AG08396 (cell line): Measurements from ENCODE around the gene R3HDM1.
"Not testable (repeated sequence)": the region's sequence is repeated elsewhere in the genome, so short reads cannot be mapped to it uniquely, and the experiment has no call there.

Source experiments
- DNase-seq: peaks from one replicate; pipeline ENCODE4 v3.0.0; 2012; ENCODE audit warnings: low spot score, mixed read lengths

Gene R3HDM1

DNA sequence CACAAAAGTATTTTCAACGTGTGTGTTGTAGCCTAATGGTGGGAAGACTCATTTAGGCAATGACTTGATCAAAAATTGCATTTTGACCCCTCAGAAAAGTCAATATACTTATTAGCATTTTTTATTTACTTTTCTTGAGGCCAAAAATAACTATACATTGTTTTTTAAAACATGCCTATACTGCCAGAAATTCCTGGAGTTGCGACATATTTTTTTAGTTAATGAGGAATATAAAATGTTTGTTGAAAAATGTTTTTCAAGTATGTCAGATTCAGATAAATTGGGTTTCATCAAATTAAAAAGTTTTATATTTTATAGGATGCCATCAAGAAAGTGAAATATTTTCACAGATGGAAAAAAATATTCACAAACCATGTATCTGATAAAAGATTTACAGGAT, 39.6 kb downstream of the R3HDM1 start:
- DNase-seq = no peak

DNA sequence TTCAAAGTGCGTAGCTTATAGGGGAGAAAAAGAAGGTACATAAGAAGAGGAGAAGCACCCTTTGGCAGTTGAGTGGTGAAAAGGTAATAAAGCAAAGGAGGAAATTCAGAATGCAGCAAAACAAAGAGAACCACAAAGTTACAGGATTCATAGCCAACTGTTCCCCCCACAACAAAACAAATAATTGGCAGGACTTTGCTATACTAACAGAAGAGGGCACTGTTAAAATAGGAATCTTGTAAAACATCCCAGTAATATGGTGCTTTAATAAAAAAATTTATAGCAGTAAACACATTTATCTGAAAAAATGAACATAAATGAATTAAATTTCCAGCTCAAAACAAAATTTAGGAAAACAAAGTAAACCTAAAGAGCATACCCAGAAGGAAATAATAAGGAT, 42.3 kb downstream of the R3HDM1 start:
- DNase-seq = no peak

DNA sequence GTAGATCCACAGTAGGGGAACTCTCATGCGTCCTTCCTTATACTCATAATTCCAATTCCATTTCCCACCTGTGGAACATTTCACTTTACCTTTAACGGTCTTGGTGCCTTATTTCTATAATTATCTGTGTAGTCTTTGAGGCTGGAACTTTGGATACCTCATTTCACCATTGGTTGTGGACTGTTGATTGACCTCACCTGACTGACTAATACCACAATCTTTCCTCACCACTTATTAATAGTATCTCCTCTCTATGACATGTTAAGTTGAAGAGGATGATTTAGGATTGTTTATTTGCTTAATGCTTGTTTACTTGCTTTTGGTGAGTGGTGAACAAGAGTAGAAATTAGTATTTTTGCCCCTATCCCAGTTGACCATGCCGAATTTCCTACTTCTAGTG, 50.0 kb downstream of the R3HDM1 start:
- DNase-seq = no peak

DNA sequence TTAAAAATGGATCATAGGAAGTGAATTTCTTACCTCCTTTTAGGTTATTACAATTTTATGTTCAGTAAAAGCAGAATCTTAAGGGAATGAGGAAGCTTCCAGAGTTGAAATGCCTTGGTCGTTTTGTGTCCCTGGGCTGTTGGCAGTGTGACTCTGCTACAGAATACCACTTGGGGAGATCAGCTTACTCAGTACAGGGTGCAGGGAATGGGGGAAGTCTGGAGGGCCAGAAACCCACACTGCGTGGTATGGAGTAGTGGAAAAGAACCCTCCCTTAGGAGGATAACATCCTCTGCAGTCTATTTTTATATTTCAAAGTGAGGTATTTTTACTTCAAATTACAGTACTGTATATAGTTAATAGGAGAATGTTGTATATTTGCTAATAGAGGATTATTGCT, 51.1 kb downstream of the R3HDM1 start:
- no peak for DNase-seq

DNA sequence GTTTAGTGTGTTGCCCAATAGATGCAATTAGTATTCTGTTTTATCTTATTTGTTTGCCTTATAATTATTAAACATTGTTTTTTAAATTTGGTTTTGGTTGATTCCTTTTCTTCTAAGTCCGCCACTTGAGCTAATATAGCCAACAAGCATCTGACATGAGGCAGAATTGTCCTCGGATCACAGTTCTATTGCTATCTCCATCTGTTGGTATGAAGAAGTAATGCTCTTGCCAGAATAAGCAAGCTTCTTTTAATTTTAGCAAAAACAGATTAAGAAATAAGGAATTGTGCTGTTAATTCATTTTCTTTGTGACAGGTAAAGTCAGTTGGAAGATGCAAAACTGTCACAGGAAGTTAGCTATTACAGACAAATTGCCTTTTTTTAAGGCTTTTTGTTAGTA, 54.3 kb downstream of the R3HDM1 start:
- DNase-seq = no peak

DNA sequence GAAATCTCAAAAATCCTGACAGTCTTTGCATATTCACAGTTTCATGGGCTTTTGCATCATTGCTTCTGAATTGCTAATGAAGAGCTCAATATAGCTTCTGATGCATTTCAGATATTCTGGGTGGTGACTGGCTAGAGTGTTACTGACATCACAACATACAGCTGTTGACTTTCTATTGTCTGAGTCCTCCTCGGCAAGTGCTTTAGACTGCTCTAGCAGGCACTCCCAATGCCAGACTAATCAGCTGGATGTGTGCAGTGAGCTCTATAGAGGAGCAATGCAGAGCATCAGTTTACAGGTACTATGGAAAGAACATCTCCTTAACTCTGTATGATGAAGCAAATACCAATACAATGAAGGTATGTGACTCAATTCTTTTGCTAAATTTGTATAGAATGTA, 54.9 kb downstream of the R3HDM1 start:
- DNase-seq = no peak

DNA sequence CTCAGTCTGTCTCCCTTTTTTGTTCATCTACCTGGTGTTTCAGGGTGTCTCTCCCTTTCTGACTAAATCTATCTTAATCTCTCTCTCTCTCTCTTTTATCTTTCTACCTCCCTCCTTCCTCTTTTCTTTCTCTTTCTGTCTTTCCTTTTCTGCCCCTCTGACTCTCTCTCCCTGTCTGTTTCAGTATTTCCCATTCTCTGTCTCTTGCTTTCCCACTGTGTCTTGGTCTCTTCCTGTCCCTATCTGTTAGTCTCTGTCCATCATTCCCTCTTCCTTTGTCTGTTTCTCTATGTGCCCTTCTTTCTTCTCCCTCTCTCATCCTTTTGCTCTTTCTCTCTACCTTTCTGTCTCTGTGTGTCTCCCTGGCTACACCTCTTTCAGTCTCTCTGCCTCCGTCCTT, 56.7 kb downstream of the R3HDM1 start:
- no peak for DNase-seq

DNA sequence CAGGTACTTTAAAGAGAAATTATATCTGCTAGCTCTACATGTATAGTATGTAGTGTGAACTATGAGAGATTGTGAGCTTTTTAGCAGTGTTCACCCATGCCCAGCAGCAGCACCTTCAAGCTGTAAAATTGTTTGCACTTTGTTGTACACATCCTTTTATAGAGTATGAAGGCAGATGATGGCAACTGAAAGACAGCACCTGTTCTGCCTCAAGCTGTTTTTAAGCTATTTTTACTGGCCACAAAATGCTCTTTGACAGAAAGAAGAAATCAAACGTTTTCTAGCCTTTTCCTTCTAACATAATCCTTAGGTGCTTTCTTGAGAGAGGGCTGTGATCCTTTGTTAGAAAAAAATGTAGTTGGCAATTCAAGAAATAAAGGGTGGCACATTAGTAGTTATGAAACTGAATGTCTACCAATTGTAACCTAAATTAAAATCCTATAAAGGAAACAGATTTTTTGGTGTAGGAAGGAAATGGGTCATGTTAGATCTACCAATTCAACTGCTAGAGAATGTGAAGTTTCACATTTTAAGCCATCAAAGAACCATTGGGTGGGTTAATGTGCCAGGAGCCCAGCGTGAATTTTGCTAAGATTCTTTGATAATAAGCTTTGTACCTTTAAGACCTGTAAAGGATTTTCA, 59.5 kb downstream of the R3HDM1 start:
- DNase-seq = no peak

DNA sequence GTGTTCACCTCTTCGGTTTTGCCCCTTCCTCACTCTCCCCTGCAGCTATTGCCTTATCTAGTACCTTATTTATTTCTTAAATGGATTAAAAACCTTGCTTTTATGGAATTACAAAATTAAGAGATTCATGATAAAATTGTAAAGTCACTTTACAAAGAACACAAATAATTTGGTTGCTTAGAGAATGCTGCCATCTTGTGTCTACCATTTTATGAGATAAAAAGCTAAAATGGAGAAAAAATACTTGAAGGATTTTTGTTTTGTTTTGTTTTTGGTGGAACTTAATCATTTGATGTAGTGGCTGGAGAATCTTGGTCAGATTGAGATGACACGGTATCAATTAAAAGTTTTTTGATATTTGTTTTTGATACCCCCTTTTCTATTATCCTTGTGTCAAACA, 69.6 kb downstream of the R3HDM1 start:
- DNase-seq = no peak

DNA sequence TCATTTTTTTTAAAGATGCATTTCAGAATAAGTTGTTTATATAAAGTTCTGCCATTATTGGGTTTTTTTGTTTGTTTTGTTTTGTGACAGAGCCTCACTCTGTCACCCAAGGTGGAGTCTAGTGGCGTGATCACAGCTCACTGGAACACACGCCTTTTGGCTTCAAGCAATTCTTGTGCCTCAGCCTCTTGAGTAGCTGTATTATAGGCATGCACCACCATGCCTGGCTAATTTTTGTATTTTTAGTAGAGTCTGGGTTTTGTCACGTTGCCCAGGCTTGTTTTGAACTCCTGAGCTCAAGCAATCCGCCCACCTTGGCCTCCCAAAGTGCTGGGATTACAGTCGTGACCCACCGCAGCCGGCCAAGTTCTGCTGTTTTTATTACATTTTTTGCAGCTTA, 72.3 kb downstream of the R3HDM1 start:
- no peak for DNase-seq

DNA sequence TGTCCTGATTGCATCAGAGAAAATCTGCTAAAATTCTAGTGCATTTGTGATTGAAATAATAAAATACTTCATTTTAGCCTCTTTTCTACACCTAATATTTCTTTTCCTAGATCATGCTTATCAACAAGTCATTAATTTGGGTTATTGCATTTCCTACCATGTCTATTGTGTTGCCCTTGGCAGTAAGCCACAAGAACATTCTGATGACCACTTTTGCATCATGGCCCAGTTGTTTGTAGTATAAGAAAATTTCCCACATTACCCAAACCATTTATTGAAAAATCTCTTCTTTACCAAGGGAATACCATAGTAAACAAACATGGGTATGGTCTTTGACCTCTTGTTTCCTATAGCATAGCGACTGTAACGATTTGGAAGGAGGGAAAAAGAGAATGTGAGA, 76.3 kb downstream of the R3HDM1 start:
- no peak for DNase-seq

DNA sequence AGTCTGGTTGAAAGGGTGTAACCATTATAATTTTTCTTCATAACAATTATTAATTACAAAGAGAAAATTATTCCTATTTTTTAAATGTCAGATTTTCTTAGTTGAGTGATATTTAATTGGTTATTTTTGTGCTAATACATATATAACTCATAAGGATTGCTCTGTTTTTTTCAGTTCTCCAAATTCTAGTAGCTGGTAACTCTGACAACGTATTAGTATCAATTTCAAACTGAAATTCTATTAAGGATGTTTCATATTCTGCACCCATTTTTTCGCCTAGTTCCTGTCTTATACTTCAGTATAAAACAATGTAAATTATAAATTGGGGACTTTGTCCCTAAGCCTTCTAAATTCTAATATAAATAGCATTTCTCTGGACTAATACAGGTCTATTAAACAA, 81.0 kb downstream of the R3HDM1 start:
- DNase-seq = no peak

DNA sequence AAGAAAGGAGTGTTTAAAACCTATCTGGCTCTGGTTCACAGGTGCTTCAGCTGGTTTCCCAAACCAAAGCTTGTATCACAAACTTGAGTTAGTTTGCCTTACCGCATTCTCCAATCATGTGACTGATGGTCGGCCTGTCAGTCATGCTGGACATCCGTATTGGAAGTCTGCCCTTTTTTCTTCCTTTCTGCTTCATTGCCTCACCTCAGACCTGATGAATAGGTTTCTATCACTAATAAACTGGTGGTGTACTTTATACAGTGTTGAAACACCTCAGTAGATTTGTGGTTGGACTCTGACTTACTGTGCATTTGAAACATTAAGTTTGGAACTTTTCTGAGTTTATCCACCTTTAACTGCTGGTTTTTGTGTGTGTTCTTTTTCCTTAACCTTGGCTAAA, 84.1 kb downstream of the R3HDM1 start:
- no peak for DNase-seq

DNA sequence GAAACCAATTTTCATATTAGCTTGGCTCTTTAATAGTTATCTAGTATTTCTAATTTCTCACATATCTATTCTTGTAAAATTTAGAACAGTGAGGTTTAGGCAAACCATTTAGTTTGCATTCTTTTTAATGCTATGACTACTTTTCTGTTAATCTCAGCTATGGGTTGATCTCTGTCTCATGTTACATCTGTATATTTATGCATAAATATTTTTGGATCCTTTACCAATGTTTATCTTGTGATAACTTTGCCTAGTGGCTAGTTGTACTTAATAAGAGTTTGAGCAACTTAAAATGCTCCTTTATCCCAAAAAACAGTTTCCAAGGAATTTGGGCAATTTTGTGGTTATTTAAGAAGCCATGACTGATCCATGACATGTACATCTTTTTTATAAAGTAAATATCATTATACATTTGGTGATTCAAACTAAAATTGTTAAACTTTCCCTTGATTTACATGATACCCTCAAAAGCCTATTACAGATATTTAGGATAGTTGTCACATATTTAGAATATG, 86.3 kb downstream of the R3HDM1 start:
- DNase-seq = no peak

DNA sequence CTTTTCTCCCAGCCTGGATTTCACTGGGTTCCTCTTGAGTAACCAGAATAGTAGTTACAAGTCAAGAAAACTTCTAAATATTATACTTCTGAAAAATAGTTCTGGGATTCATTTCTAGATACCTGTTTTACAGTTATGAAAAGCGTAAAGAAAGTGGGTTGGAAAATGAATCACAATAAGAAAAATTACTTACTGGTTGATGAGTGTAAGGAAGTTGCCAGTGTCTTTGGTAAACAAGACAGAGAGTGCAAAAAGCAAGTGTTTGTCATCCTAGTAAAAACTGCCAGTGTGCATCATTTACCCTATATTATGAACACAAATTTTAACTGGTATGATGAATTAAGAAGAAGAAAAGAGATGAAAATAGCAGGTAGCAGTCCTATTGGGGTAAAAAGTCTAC, 88.9 kb downstream of the R3HDM1 start:
- DNase-seq = no peak

DNA sequence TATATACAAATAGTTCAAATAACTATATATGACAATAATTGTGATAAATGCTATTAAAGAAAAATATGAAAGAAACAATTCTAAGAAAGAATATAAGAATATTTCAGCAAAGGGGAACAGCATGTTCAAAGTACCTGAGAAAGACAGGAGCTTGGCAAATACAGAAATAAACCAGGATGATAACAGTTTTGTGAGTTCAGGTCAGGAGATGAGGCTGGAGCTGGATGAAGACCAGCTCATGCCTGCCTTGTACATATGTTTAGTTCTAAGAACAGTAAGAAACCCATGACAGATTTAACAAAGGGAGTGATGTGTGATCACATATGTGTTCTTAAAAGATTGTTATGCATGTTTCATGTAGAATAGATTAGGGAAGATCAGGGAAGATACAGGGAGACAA, 98.2 kb downstream of the R3HDM1 start:
- DNase-seq = no peak

DNA sequence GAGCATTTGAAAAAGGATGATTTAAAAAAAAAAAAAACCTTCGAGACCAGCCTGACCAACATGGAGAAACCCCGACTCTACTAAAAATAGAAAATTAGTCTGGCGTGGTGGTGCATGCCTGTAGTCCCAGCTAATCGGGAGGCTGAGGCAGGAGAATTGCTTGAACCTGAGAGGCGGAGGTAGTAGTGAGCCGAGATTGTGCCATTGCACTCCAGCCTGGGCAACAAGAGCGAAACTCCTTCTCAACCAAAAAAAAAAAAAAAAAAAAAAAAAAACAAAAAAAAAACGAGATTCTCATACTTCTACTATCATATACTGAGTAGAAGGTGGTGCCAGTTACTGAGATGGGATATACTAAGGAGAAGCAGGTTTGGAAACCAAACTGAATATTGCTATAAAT, 98.8 kb downstream of the R3HDM1 start:
- not testable (repeated sequence) for DNase-seq

DNA sequence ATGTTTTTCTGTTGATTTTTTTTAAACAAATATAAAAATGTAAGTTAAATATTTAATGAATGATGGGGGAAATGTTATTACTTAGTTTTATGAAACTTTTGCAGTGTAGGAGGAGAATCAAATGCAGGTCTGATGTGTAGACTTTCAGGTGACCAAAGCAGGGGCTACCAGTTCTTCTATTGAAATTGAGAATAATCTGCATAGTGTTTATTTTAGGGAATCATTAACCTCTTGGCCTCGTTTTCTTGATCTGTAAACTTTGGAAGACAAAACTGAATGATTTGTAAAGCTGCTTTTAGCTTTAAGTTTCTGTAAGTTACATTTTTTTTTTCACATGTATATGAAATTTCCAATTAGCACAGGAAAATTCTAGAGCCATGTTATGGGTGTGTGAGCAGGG, 99.2 kb downstream of the R3HDM1 start:
- DNase-seq = no peak

DNA sequence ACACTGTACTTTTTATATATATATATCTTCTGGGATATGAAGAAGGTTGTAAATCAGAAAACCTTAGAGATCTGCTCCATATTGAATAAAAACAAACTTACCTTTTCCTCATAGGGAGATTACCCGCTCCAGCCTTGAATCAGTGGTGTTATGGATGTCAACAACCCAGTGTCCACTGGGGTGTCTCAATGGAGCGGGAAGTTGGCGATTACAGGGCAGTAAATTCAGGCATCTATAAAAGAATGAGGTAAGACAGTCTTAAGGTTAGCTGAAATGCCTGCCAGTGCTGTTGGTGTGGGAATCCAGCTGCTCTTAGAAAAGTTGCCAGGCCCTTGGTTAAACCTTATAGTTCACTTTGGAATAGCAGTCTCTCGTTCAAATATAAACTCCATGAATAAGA, 102.3 kb downstream of the R3HDM1 start:
- DNase-seq = no peak

DNA sequence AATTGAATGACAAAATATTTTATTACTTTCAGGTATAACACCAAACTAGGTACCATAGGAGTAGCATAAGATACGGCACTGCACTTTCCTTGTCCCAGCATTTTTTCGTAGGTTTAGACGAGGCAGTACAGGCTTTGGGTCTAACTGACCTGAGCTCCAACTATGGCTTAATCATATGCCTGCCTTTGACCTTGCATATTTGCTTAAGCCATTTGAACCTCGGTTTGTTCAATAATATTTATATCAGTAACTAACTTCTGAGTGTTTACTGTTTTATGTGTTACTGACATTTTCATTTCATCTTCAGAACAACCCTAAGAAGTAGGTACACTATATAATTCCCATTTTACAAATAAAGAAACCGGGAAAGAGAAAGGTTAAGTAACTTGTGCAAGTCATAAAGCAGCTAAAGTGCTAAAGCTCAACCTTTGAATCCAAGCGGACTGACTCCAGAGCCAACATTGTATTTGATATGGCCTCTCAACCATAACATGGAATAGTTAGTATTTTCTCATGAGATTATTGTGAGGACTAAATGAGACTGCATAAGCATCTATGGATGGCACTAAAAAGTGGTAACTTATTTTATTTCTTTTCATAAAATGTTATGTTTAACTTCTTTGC, 104.0 kb downstream of the R3HDM1 start:
- DNase-seq = no peak

DNA sequence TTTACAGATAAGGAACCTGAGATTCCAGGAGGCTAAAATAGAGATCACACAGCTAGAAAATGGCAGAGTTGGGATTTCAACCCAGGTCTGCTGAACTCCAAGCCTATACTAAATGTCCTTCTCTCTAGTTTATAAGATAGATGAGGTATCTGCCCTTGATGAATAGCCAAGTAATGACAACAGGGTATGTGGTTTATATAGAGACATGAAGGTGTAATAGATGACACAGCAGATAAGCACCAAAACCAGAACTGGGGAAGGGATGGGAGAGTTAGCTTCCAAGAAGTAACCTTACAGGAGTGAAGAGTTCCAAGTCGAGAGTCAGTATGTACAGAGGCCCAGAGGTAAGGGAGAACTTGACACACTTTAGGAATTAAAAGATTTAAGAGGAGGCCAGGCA, 105.7 kb downstream of the R3HDM1 start:
- DNase-seq = no peak

DNA sequence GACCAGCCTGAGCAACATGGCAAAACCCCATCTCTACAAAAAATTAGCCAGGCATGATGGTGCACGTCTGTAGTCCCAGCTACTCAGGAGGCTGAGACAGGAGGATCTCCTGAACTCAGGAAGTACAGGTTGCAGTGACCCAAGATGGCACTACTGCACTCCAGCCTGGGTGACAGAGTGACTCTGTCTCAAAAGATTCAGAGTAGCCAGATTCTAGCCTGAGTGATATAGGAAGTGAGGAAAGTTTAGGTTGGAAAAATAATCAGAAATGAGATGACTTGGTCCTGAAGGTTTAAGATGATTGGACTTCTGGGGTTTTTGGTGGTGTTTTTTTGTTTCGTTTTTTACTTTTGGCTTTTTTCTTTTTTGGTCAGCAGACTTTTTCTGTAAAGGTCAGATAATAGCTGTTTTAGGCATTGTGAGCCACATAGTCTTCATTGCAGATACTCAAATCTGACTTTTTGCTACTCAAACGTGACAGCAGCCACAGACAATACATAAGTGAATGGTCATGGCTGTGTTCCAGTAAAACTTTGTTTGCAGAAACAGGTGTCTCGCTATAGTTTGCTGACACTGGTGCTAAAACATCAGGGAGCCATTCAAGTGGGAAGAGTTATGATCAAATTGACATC, 106.3 kb downstream of the R3HDM1 start:
- DNase-seq = no peak

DNA sequence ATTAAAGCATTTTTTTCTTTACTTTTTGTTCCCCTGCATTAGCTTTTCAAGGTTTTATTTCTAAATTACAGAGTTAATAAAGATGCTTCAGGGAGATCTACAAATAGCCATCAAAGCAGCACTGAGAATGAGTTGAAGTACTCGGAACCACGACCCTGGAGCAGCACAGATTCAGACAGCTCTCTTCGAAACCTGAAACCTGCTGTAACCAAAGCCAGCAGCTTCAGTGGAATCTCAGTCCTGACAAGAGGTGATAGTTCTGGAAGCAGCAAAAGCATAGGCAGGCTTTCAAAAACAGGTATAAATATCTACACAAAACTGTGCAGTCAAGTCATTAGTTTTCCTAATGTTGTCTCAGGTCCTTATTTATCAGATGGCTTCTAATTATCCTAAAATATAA, 107.5 kb downstream of the R3HDM1 start:
- DNase-seq = no peak
